GM12865 (cell line): ENCODE data around the gene IGSF10.
A peak's percentile ranks its signal among the peaks of the same experiment; 100 is the strongest.

Source experiments
- DNase-seq: peaks from one replicate; pipeline ENCODE4 v3.0.0; 2010; ENCODE audit warnings: low read depth
- H3K4me3 ChIP-seq: 2 replicates; pipeline ENCODE4 v1.5.1; 2011; ENCODE audit warnings: mild to moderate bottlenecking, low read depth, low read length, control low read depth
- CTCF ChIP-seq: IDR thresholded peaks from 2 replicates; pipeline ENCODE4 v1.5.1; 2011; ENCODE audit warnings: low read length, control low read depth, low read depth, inconsistent platforms; ENCODE audit not compliant: insufficient read depth; ENCODE audit errors: missing control alignments

Gene IGSF10

GRCh38 chr3:151477591-151478334, 16.9 kb upstream of the IGSF10 start:
- no peak for DNase-seq
- no peak for TF ChIP-seq CTCF
- no peak overlapping the region for H3K4me3 ChIP-seq

- H3K4me3 ChIP-seq: no peak overlapping the region
- no peak for TF ChIP-seq CTCF
- no peak for DNase-seq
Measured at GRCh38 chr3:151476344-151477018, 15.6 kb upstream of the IGSF10 start.

GRCh38 chr3:151468284-151468917, 7.5 kb upstream of the IGSF10 start:
- H3K4me3 ChIP-seq: no peak overlapping the region
- peak; percentile 89 for TF ChIP-seq CTCF
- peak; percentile 69 for DNase-seq

GRCh38 chr3:151467069-151467468, 6.2 kb upstream of the IGSF10 start:
- H3K4me3 ChIP-seq: no peak overlapping the region
- DNase-seq: no peak
- no peak for TF ChIP-seq CTCF

- DNase-seq: no peak
- TF ChIP-seq CTCF: no peak
- H3K4me3 ChIP-seq: no peak overlapping the region
Measured at GRCh38 chr3:151462991-151463390, 2.1 kb upstream of the IGSF10 start.

- no peak overlapping the region for H3K4me3 ChIP-seq
- TF ChIP-seq CTCF: no peak
- no peak for DNase-seq
Measured at GRCh38 chr3:151462278-151462780, 1.5 kb upstream of the IGSF10 start.
